Suprapubic skin (tissue), 4 donors: Measurements from ENCODE around the gene FAM149A.

Experiments
- EP300 ChIP-seq: sonication (generic); formaldehyde crosslinking; IDR thresholded peaks from one replicate; pipeline ENCODE4 v1.6.1; 2017; ENCODE audit warnings: antibody characterized with exemption
- POLR2A ChIP-seq, 2 donors: fragments of 450-650 bp; IDR thresholded peaks; one replicate each; pipeline ENCODE4 v1.6.1; 2017; ENCODE audit warnings: antibody characterized with exemption in 2 of 2, mild to moderate bottlenecking in 2 of 2, moderate library complexity in 2 of 2
- POLR2AphosphoS5 ChIP-seq, 3 donors: sonication (generic); formaldehyde crosslinking; IDR thresholded peaks; one replicate each; pipeline ENCODE4 v1.6.1; 2017; ENCODE audit warnings: antibody characterized with exemption in 3 of 3
- TF ChIP-seq, protein P1 (sequence below), 2 donors: fragments of 200-600 bp in 1 of 2; fragments of 450-650 bp in 1 of 2; sonication (generic) in 1 of 2; IDR thresholded peaks; one replicate each; pipeline ENCODE4 v1.5.1; 2016 to 2019; ENCODE audit warnings: antibody characterized with exemption in 2 of 2, mild to moderate bottlenecking in 1 of 2, moderate library complexity in 1 of 2

DNA sequence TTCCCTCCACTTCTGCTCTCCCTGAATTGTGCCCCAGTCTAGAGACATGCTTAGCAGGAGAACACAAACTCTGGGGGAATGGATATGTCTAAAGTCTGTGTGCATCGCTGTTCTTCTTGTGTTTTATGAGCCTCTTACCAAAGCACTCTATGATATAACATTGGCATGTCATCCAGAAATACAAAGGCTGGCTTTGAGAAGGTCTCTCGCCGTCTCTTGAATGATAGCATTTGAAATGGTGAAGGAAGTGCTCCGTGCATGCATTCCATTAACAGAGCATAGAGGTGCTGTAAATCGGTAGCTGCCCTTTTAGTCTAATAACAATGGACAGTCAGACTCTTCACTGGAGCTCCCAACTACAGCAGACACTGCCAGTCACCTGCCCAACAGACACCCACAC lies 7.1 kb upstream of the FAM149A start:
- TF ChIP-seq, protein P1, sequence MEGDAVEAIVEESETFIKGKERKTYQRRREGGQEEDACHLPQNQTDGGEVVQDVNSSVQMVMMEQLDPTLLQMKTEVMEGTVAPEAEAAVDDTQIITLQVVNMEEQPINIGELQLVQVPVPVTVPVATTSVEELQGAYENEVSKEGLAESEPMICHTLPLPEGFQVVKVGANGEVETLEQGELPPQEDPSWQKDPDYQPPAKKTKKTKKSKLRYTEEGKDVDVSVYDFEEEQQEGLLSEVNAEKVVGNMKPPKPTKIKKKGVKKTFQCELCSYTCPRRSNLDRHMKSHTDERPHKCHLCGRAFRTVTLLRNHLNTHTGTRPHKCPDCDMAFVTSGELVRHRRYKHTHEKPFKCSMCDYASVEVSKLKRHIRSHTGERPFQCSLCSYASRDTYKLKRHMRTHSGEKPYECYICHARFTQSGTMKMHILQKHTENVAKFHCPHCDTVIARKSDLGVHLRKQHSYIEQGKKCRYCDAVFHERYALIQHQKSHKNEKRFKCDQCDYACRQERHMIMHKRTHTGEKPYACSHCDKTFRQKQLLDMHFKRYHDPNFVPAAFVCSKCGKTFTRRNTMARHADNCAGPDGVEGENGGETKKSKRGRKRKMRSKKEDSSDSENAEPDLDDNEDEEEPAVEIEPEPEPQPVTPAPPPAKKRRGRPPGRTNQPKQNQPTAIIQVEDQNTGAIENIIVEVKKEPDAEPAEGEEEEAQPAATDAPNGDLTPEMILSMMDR (IDR thresholded peaks at IDR 0.05): no peak
- TF ChIP-seq EP300 (no peak), POLR2AphosphoS5 (IDR thresholded peaks at IDR 0.05) (no peak), POLR2A (IDR thresholded peaks at IDR 0.05) (no peak)
